Nephron (organoid): ENCODE measurements around the gene FKBP5.

Experiments used
- H3K27ac Mint-ChIP-seq, 3 experiments: 2 replicates each; pipeline ENCODE4 v1.8.0; 2020; ENCODE audit warnings: mixed read lengths in 3 of 3, mild to moderate bottlenecking in 2 of 3, moderate library complexity in 1 of 3
- H3K27me3 Mint-ChIP-seq: 2 replicates; pipeline ENCODE4 v1.8.0; 2021; ENCODE audit warnings: low read depth, mild to moderate bottlenecking, moderate library complexity, mixed read lengths
- H3K36me3 Mint-ChIP-seq: 2 replicates; pipeline ENCODE4 v1.8.0; 2020; ENCODE audit warnings: low read depth, mixed read lengths
- H3K4me1 Mint-ChIP-seq: 2 replicates; pipeline ENCODE4 v1.8.0; 2020; ENCODE audit warnings: mixed read lengths
- H3K4me3 Mint-ChIP-seq, 3 experiments: 2 replicates each; pipeline ENCODE4 v1.8.0; 2020; ENCODE audit warnings: mild to moderate bottlenecking in 3 of 3, mixed read lengths in 3 of 3, moderate library complexity in 2 of 3
- H3K9me3 Mint-ChIP-seq: 2 replicates; pipeline ENCODE4 v1.8.0; 2020; ENCODE audit warnings: mixed read lengths
- CTCF ChIP-seq, 3 experiments: fragments of 200-600 bp; sonication (generic); IDR thresholded peaks; one replicate each; pipeline ENCODE4 v1.5.0; 2021; ENCODE audit warnings: antibody characterized with exemption in 3 of 3; ENCODE audit not compliant: unreplicated experiment in 3 of 3

Gene FKBP5

GRCh38 chr6:35719404-35719829 lies 30.7 kb upstream of the FKBP5 start:
- H3K36me3 Mint-ChIP-seq = no peaks in the 10 kb centered on the region
- no peak for TF ChIP-seq CTCF (IDR thresholded peaks at IDR 0.05; ENCODE audit: unreplicated experiment in 3 of 3)
- H3K9me3 Mint-ChIP-seq = no peaks in the 10 kb centered on the region
- peak overlapping the region; percentile 95 to 98 (median 97) for H3K27ac Mint-ChIP-seq
- peaks cover 48% of the 10 kb centered on the region for H3K4me1 Mint-ChIP-seq
- peaks cover 9% of the 10 kb centered on the region for H3K27me3 Mint-ChIP-seq
- H3K4me3 Mint-ChIP-seq = peak overlapping the region; percentile 72 to 79 (median 73)

GRCh38 chr6:35718911-35719381 lies 30.2 kb upstream of the FKBP5 start:
- Mint-ChIP-seq H3K4me1 (peaks cover 48% of the 10 kb centered on the region), H3K36me3 (no peaks in the 10 kb centered on the region), H3K9me3 (no peaks in the 10 kb centered on the region), H3K4me3 (peak overlapping the region; percentile 72 to 79 (median 73)), H3K27ac (peak overlapping the region; percentile 95 to 98 (median 97)), H3K27me3 (peaks cover 6% of the 10 kb centered on the region)
- no peak for TF ChIP-seq CTCF (IDR thresholded peaks at IDR 0.05; ENCODE audit: unreplicated experiment in 3 of 3)

- Mint-ChIP-seq H3K36me3 (no peaks in the 10 kb centered on the region), H3K27me3 (peaks cover 6% of the 10 kb centered on the region), H3K27ac (peak overlapping the region; percentile 95 to 98 (median 97)), H3K4me1 (peaks cover 48% of the 10 kb centered on the region), H3K9me3 (no peaks in the 10 kb centered on the region), H3K4me3 (peak overlapping the region in 2 of 3 experiments; percentile 72 to 73)
- TF ChIP-seq CTCF (IDR thresholded peaks at IDR 0.05; ENCODE audit: unreplicated experiment in 3 of 3) = no peak
These were observed 29.6 kb upstream of the FKBP5 start for GRCh38 chr6:35718375-35718736.

GRCh38 chr6:35717449-35718374 lies 29.0 kb upstream of the FKBP5 start:
- Mint-ChIP-seq H3K4me3 (peak overlapping the region; percentile 42 to 52 (median 51)), H3K9me3 (no peaks in the 10 kb centered on the region), H3K4me1 (peaks cover 48% of the 10 kb centered on the region), H3K27ac (peak overlapping the region; percentile 95 to 98 (median 97)), H3K27me3 (peaks cover 6% of the 10 kb centered on the region), H3K36me3 (no peaks in the 10 kb centered on the region)
- no peak for TF ChIP-seq CTCF (IDR thresholded peaks at IDR 0.05; ENCODE audit: unreplicated experiment in 3 of 3)

GRCh38 chr6:35716798-35717197 lies 28.1 kb upstream of the FKBP5 start:
- Mint-ChIP-seq H3K36me3 (no peaks in the 10 kb centered on the region), H3K9me3 (no peaks in the 10 kb centered on the region), H3K27me3 (peaks cover 6% of the 10 kb centered on the region), H3K27ac (peak overlapping the region; percentile 95 to 98 (median 97)), H3K4me3 (peak overlapping the region in 1 of 3 experiments; percentile 46), H3K4me1 (peaks cover 39% of the 10 kb centered on the region)
- no peak for TF ChIP-seq CTCF (IDR thresholded peaks at IDR 0.05; ENCODE audit: unreplicated experiment in 3 of 3)
